Measurements from ENCODE around the gene BANF1. TPM values are rescaled to one million over a fixed set of nuclear protein-coding genes. Genes with fewer than 3 reads are reported as not detected.

Gene BANF1
- total RNA-seq, 1 experiment from 2014 or later = 269 TPM

- no peak for TF ChIP-seq ATF3 (CRISPR knock-in tag; conservative IDR thresholded peaks at IDR 0.05)
- no peak for TF ChIP-seq KAT7 (CRISPR knock-in tag; IDR thresholded peaks at IDR 0.05; ENCODE audit: borderline replicate concordance)
- no peak for TF ChIP-seq FOXP4 (CRISPR knock-in tag; IDR thresholded peaks at IDR 0.05)
- no peak for TF ChIP-seq ZNF317 (CRISPR knock-in tag; IDR thresholded peaks at IDR 0.05; ENCODE audit: borderline replicate concordance, low read depth)
- TF ChIP-seq SMAD3 (CRISPR knock-in tag; IDR thresholded peaks at IDR 0.05; ENCODE audit: borderline replicate concordance) = no peak
- TF ChIP-seq ARID4B (CRISPR knock-in tag; IDR thresholded peaks at IDR 0.05; ENCODE audit: borderline replicate concordance) = no peak
- no peak for TF ChIP-seq NR3C1 (CRISPR knock-in tag; conservative IDR thresholded peaks at IDR 0.05; ENCODE audit: low read depth)
- ATAC-seq (no peak), DNase-seq (ENCODE audit: low spot score) (no peak)
- Mint-ChIP-seq H3K4me3 (no peak overlapping the region), H3K27ac (no peak overlapping the region), H3K27me3 (ENCODE audit: low read depth) (peaks cover 12% of the 10 kb centered on the region), H3K36me3 (no peaks in the 10 kb centered on the region), H3K9me3 (no peaks in the 10 kb centered on the region), H3K4me1 (no peaks in the 10 kb centered on the region)
- POLR2A ChIA-PET = no interaction called here
- CTCF ChIA-PET = no interaction called here
These were observed 14.5 kb downstream of the BANF1 start for GRCh38 chr11:66016793-66017177.

GRCh38 chr11:66017321-66017720 lies 15.0 kb downstream of the BANF1 start:
- Mint-ChIP-seq H3K27ac (no peak overlapping the region), H3K4me1 (no peaks in the 10 kb centered on the region), H3K9me3 (no peaks in the 10 kb centered on the region), H3K36me3 (no peaks in the 10 kb centered on the region), H3K4me3 (no peak overlapping the region), H3K27me3 (ENCODE audit: low read depth) (peaks cover 12% of the 10 kb centered on the region)
- ATAC-seq (no peak), DNase-seq (ENCODE audit: low spot score) (no peak)
- POLR2A ChIA-PET = no interaction called here
- CTCF ChIA-PET = no interaction called here
- no peak for TF ChIP-seq ATF6 (CRISPR knock-in tag; IDR thresholded peaks at IDR 0.05)
- no peak for TF ChIP-seq EMX1 (CRISPR knock-in tag; IDR thresholded peaks at IDR 0.05)
- TF ChIP-seq TEAD1 (CRISPR knock-in tag; IDR thresholded peaks at IDR 0.05) = no peak
- TF ChIP-seq JUN (CRISPR knock-in tag; IDR thresholded peaks at IDR 0.05) = no peak
- TF ChIP-seq ZNF416 (CRISPR knock-in tag; IDR thresholded peaks at IDR 0.05) = no peak
- no peak for TF ChIP-seq ZNF219 (CRISPR knock-in tag; IDR thresholded peaks at IDR 0.05; ENCODE audit: borderline replicate concordance)
- TF ChIP-seq ZNF263 (CRISPR knock-in tag; IDR thresholded peaks at IDR 0.05; ENCODE audit: low read depth) = no peak
- TF ChIP-seq JAZF1 (CRISPR knock-in tag; IDR thresholded peaks at IDR 0.05) = no peak
- TF ChIP-seq NR2C2 (CRISPR knock-in tag; IDR thresholded peaks at IDR 0.05) = no peak
- no peak for TF ChIP-seq ZMAT4 (CRISPR knock-in tag; IDR thresholded peaks at IDR 0.05)
- TF ChIP-seq ZNF232 (CRISPR knock-in tag; IDR thresholded peaks at IDR 0.05) = no peak
- no peak for TF ChIP-seq E2F4 (CRISPR knock-in tag; IDR thresholded peaks at IDR 0.05; ENCODE audit: borderline replicate concordance, low read depth)
